Raji (cell line): ENCODE data around the gene LBHD1.

Source experiments
- POLR2A ChIP-seq: IDR thresholded peaks from 2 replicates; pipeline ENCODE4 v1.6.1; 2011; ENCODE audit warnings: low read depth, low read length, control low read depth; ENCODE audit not compliant: insufficient read depth

The LBHD1 gene

DNA sequence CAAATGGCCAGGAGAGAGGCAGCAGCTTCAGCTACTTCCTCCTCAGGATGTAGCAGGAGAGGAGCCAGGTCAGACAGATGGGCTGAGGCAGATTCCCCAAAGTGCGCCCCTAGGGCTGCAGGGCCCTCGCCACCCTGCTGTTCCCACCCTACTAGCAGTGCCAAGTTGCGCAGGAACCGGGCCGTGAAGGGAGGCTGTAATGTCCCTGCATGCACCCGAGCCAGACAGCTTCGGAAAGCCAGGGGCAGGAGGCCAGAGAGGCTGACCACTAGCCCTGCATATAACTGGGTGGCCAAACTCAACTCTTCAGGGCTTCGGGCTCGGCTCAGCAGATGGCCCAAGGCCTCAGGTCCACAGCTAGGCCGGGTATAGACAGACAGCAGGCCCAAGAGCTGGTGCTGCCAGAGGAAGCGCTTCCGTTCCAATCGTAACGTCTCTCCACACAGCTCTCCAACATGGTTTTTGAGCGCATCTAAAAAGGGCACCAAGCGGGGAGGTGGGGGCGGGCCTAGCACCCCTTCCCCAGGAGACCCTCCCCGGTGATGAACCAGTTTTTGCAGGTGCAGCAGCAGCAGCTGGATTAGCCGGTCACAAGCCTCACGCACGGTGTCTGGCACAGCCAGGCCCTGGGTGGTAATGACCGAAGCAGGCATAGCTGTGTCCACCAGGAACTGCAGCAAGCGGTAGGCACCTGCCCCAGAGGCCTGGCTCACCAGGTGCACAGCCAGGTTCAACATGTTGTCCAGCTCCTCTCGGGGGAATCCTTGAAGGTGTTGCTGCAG, 23.7 kb downstream of the LBHD1 start:
- TF ChIP-seq POLR2A = no peak

DNA sequence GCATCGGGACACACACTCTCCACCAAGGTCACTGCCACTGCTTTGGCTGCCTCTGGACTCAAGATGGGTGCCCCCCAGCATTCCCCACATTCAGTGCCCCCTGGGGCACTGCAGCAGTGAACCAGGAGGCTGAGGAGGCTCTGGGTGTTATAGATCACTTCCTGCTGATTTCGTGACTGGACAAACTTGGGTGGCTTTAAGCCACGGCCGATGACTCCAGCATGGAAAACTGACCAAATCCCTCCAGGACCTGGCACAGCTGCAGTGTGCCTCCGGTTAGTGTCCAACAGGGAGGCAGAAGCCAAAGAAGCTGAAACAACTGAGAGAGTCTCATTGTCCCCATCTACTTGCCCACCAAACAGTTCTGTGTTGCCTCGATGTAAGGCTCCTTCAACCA, 24.5 kb downstream of the LBHD1 start:
- TF ChIP-seq POLR2A = no peak

DNA sequence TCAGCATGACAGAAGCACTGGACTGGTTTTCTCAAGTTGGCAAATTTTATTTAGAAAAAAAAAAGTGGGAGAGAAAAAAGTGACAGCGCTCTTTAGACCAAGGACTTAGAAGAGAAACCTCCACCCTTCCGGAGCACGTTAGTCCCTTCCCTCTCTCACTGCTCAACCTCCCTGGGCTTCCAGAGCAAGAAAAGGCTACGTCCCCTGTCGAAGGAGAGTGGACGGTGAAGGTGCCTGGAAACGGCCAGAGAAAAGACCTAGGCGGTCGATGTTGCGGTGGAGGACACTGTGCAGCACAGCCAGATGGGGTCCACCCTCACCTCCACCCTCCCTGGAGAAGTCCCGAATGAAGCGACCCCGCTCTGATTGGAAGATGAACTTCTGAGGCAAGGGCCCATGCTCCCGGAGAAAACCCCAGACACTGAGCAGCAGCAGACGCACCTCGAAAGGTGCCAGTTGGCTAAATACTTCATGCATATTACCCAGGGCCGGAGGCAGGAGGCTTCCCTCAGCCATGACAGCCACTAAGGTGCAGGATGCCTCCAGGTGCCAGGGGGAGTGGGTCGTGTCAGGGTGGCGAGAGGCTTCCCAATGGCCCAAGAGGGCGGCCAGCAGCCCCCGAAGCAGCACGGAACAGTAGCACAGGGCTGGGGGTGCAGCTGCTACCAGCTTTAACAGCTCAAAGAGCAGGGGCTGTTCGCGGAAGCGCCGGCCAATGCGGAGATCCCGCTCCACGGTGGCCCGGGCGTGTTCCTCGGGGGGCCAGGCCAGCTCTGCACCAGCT, 25.1 kb downstream of the LBHD1 start:
- TF ChIP-seq POLR2A = no peak

DNA sequence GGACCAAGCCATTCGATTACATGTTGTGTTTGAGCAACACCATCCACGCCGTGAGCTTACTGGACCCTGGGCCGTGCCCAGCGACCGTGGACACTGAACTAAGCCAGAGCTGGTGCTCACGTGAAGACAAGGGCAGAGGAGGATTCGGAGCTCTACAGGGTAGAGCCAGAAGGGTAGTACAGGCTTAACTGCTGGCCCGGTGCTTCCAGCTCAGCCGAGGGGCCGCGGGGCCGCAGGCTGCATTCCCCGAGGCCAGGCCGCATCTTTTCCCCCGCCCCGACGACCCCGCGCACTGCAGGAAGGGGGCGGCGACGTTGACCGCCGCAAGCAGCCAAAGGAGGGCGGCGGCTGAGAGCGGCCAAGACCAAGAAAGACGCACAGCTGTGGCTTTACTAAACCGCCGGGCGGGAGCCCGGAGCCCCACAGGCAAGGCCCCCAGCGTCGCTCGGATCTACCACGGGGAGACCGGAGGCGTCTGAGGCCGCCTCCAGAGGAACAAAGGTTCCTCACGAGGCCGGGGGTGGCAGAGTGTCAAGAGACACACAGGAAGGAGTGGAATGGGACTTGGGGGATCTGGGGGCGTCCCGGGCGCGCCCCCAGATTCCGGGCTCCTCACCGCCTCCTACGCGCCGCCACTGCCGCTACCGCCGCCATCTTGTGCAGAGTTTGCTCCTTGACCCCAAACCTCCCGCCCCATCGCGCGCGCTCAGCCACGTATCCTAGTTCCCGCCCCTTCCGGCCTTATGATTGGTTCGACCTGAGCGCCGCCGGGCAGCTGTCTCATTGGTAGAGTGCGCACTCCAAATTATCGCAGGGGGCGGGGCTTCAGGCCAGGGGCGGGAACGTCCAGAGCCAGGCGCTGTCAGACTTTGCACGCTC, 25.9 kb downstream of the LBHD1 start, which contains the start of gene GANAB:
GANAB (minus strand) TSS at position 668 of the 879 bp plus-strand sequence; CDS start at position 654, 14 bp downstream.
- peak; percentile 85 for TF ChIP-seq POLR2A

DNA sequence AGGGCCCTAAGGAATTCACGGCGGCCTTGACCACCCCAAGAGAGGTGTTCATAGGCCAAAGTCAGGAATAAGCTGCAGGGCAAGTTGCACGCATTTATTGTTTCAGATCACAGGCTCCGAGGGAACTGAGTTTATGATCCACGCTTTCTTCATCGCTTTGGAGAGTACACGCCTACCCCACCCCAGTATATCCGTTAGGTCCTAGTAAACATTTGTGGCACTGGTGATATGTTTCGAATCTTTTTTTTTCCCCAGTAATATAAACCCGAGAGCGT, 26.5 kb downstream of the LBHD1 start:
- no peak for TF ChIP-seq POLR2A

DNA sequence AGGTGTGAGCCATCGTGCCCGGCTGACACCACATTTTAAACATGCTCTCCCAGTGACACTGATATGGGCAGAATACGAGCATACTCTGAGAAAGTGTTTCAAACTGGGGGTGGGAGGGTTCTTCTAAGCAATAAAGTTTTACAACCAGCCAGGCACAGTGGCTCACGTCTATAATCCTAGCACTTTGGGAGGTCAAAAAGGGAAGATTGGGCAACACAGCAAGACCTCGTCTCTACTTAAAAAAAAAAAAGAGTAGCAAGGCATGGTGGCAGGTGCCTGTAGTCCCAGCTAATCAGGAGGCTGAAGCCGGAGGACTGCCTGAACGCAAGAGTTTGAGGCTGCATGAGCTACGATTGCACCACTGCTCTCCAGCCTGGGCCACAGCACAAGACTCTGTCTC, 27.8 kb downstream of the LBHD1 start:
- TF ChIP-seq POLR2A = no peak

DNA sequence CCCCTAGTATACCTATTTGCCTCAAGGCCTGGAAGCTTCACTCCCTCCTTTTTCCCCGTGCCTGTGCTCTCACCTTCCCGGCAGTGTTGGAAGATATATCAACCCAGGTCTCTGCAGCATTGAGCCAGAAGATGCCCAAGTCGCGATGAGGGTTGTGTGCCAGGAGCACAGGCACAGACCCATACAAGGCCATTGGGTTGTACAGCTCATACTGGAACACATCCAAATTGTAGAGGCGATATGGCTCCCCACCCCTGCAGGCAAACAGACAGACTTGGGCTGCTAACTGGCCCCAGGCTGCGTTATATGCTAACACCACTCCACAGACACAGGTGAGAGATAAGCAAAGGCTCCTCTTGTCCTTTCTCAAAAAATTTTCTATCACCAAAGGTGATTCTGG, 39.6 kb downstream of the LBHD1 start:
- TF ChIP-seq POLR2A = no peak

DNA sequence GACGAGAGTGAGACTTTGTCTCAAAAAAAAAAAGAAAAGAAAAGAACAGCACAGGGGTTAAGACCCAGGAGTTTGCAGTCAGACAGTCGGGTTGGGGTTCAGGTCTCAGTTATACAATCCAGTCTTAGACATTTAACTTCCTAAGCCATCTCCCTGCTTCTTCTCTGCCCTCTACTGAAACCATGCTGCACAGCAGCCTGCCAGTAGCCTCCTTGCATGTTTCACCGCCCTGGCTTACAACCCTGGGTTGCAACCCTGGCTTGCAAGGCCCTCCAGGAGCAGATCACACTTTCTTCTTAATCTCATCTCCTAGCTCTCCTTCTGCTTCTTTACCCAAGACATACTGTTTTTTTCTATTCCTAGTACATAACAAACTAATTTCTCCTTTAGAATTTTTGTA, 44.4 kb downstream of the LBHD1 start:
- TF ChIP-seq POLR2A = no peak

DNA sequence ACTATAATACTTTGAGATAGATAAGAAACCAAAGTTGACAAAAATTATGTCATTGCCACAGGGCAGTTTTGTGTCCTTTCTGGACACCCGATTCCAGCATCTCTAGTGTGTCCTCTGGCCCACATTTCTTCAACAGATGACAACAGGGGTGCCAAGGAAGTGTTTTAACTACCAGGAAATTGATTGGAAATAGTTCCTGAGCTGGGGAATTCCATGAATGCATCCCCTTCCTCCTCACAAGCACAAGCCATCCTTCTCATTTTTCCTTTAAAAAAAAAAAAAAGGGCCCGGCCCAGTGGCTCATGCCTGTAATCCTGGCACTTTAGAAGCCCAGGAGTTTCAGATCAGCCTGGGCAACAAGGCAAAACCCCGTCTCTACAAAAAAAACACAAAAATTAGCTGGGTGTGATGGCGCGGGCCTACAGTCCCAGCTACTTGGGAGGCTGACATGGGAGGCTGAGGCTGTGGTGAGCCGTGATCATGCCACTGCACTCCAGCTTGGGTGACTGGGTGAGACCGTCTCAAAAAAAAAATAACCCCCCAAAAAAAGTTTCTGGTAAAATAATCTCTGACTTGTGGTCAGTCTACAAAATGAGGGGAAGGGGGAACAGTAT, 49.5 kb downstream of the LBHD1 start:
- no peak for TF ChIP-seq POLR2A

DNA sequence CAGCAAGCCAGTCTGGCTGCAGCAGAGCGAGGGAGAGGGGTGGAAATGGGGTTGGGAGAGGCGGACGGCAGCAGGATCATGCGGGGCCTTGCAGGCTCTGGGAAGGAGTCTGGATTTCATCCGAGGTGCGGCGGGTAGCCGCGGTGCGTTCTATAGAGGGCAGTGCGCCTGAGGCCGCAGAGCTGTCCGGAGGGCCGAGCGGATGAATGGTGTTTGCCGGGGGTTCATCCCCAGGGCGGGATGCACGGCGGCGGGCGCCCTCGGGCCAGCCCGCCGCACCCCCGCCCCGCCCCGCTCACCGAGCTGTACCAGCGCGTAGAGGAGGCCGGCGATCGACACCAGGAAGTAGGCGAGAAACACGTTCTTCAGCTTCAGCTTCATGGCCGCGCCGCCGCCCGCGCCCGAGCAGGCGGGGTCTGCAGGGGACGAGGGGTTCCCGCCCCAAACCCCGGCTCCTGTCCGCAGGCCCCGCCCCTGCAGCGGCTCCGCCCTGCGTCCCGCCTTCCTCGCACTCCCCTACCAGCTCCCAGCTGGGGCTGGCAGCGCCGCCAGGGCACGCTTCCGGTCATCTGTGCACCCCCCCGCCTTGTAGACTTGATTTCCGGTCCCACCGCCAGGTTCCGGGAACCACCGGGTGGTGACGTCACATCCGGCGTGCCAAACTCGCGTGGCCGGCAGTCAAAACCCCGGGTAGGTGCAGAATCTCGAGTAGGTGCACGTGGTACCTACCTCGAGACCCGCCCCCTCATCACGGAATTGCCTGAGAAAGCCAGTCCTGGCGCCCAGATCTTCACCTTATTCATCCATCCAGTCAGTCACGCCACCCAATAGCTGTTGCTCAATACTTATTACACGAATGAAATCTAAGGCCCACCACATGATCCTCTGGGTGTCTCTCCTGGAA, 50.2 kb downstream of the LBHD1 start, which contains the start of gene B3GAT3:
B3GAT3 (minus strand) TSS at position 420 of the 904 bp plus-strand sequence; CDS start at position 381, 39 bp downstream.
- peak; percentile 89 for TF ChIP-seq POLR2A

DNA sequence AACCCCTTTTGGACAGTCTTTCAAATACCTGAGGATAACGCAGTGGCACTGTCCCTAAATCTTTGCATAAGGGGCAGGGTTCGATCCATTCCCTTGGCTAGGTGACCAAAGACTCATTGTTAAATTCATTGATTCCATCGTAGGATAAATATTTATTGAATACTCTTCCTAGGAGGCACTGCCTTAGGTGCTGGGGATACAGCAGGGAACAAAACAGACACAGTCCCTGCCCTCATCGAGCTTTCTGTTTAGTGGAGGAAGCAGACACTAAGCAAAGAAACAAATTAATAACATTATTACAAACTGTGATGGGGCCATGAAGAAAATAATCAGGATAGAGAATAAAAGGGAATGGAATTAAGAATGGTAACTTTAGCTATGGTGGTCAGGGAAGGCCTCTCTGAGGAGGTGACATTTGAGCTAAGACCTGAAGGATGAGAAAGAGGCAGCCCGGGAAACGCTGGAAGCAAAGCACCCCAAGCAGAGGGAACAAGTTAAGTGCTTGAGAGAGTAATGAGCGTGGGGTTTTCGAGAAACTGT, 51.0 kb downstream of the LBHD1 start:
- TF ChIP-seq POLR2A = no peak

DNA sequence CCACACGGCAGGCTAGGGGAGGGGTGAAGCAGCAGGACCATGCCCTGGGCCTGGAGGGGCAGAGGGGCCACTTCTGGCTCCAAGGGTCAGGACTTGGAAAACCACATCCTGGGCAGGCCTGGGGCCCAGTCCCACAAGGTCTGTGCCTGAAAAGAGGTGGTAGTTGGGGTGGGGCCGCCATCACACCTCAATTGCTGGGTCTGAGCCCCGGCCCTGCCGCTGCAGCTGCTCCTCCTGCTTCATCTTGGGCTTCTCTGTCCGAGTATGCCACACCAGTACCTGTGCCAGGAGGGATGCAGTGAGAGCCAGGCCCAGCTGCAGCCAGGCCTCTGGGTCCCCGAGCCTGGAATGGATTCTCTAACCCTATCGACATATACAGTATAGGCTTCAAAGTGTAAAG, 56.5 kb downstream of the LBHD1 start:
- TF ChIP-seq POLR2A = no peak

DNA sequence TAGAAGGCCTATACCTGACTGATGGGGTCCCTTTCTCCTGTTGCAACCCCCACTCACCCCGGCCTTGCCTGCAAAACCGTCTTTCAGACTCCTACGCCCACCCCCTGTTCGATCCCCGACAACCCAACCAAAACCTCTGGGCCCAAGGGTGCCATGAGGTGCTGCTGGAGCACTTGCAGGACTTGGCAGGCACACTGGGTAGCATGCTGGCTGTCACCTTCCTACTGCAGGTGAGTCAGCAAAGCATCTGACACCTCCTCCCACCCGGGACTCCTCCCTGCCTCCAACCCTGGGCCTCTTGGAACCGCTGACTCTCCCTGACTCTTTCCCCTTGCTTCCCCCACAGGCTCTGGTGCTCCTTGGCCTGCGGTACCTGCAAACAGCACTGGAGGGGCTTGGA, 57.8 kb downstream of the LBHD1 start:
- no peak for TF ChIP-seq POLR2A
